PFSK-1 (cell line): ENCODE measurements around the gene SCAF1.

Experiments used
- FOXP2 ChIP-seq: optimal IDR thresholded peaks from 2 replicates; pipeline ENCODE3; 2011; ENCODE audit warnings: borderline replicate concordance, control low read depth, inconsistent platforms; ENCODE audit not compliant: insufficient read depth; ENCODE audit errors: extremely low read length, extremely low read depth
- POLR2AphosphoS5 ChIP-seq: IDR thresholded peaks from 2 replicates; pipeline ENCODE4 v1.6.1; 2012; ENCODE audit warnings: low read depth, mild to moderate bottlenecking, control low read depth, low read length, moderate library complexity
- SIN3A ChIP-seq: IDR thresholded peaks from 2 replicates; pipeline ENCODE4 v1.6.1; 2012; ENCODE audit warnings: mild to moderate bottlenecking, low read length, moderate library complexity, borderline replicate concordance; ENCODE audit not compliant: insufficient read depth
- TAF1 ChIP-seq: IDR thresholded peaks from 2 replicates; pipeline ENCODE4 v1.6.1; 2012; ENCODE audit warnings: low read length, control low read depth, borderline replicate concordance; ENCODE audit not compliant: insufficient read depth
- TF ChIP-seq, protein P1 (sequence below), 2 experiments: IDR thresholded peaks; 2 replicates each; pipeline versions ENCODE4 v1.6.1 to v1.8.0; 2011 to 2012; ENCODE audit warnings: low read depth in 2 of 2, low read length in 2 of 2, control low read depth in 1 of 2, inconsistent platforms in 1 of 2, mild to moderate bottlenecking in 1 of 2, moderate library complexity in 1 of 2; ENCODE audit not compliant: insufficient read depth in 1 of 2

DNA sequence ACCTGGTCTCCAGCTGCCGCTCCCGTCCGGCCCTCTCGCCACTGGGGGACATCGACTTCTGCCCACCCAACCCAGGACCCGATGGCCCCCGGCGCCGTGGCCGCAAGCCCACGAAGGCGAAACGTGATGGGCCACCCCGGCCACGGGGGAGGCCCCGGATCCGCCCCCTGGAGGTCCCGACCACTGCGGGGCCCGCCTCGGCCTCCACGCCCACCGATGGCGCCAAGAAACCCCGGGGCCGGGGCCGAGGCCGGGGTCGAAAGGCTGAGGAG, 44.4 kb upstream of the SCAF1 start:
- no peak for TF ChIP-seq POLR2AphosphoS5
- TF ChIP-seq TAF1, result no peak
- TF ChIP-seq, protein P1, sequence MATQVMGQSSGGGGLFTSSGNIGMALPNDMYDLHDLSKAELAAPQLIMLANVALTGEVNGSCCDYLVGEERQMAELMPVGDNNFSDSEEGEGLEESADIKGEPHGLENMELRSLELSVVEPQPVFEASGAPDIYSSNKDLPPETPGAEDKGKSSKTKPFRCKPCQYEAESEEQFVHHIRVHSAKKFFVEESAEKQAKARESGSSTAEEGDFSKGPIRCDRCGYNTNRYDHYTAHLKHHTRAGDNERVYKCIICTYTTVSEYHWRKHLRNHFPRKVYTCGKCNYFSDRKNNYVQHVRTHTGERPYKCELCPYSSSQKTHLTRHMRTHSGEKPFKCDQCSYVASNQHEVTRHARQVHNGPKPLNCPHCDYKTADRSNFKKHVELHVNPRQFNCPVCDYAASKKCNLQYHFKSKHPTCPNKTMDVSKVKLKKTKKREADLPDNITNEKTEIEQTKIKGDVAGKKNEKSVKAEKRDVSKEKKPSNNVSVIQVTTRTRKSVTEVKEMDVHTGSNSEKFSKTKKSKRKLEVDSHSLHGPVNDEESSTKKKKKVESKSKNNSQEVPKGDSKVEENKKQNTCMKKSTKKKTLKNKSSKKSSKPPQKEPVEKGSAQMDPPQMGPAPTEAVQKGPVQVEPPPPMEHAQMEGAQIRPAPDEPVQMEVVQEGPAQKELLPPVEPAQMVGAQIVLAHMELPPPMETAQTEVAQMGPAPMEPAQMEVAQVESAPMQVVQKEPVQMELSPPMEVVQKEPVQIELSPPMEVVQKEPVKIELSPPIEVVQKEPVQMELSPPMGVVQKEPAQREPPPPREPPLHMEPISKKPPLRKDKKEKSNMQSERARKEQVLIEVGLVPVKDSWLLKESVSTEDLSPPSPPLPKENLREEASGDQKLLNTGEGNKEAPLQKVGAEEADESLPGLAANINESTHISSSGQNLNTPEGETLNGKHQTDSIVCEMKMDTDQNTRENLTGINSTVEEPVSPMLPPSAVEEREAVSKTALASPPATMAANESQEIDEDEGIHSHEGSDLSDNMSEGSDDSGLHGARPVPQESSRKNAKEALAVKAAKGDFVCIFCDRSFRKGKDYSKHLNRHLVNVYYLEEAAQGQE (IDR thresholded peaks at IDR 0.05; ENCODE audit: insufficient read depth in 1 of 2, low read depth in 2 of 2, low read length in 2 of 2), result no peak
- TF ChIP-seq SIN3A, result no peak
- TF ChIP-seq FOXP2, result no peak
